Endothelial cell of umbilical vein (primary cell): ENCODE measurements around the gene MMS22L. TPM values are rescaled to one million over a fixed set of nuclear protein-coding genes. Genes with fewer than 3 reads are reported as not detected.

Source experiments
- BruUV-seq: library from RNA; stranded (reverse); fragments of 400-500 nt; replicated peaks from 2 replicates; lab custom pipeline; 2021; lab: Mats Ljungman, UMichigan
- CTCF ChIA-PET: fragments of 300-600, 350-600 bp; sonication (Branson Sonifier 250); formaldehyde crosslinking; loops from one replicate; lab custom pipeline; 2021; ENCODE audit warnings: antibody characterized with exemption, inconsistent platforms; lab: Charles Lee
- POLR2A ChIA-PET: fragments of 300-600, 350-600 bp; sonication (Branson Sonifier 250); formaldehyde crosslinking; loops from one replicate; lab custom pipeline; 2021; ENCODE audit warnings: antibody characterized with exemption, inconsistent platforms; lab: Charles Lee
- DNase-seq: peaks from one replicate; pipeline ENCODE4 v3.0.0-alpha.2; 2011; ENCODE audit warnings: low read depth, low spot score
- FAIRE-seq: peaks from 2 replicates; lab custom pipeline; 2011; peaks lifted over from hg19 to GRCh38; lab: Jason Lieb, UNC
- H2AFZ ChIP-seq: 2 replicates; pipeline ENCODE4 v1.6.0; 2012; ENCODE audit warnings: low read depth, low read length, control low read depth, inconsistent platforms
- H3K27ac ChIP-seq: 2 replicates; pipeline ENCODE4 v1.5.1; 2011; ENCODE audit warnings: low read depth, mild to moderate bottlenecking, control low read depth, low read length, moderate library complexity; ENCODE audit not compliant: insufficient read depth
- H3K27me3 ChIP-seq, 2 experiments: 2 replicates each; pipeline versions ENCODE4 v1.6.0 to v1.6.1; 2011; ENCODE audit warnings: low read length in 2 of 2, mixed read lengths in 1 of 2; ENCODE audit not compliant: control insufficient read depth in 2 of 2, insufficient read depth in 2 of 2
- H3K36me3 ChIP-seq, 2 experiments: 2 replicates in 1 of 2; 3 replicates in 1 of 2; pipeline ENCODE4 v1.5.1; 2011; ENCODE audit warnings: low read length in 2 of 2, mild to moderate bottlenecking in 1 of 2, moderate library complexity in 1 of 2; ENCODE audit not compliant: control insufficient read depth in 2 of 2, insufficient read depth in 2 of 2; ENCODE audit errors: extremely low read depth in 1 of 2
- H3K4me1 ChIP-seq: 3 replicates; pipeline ENCODE4 v1.5.1; 2011; ENCODE audit warnings: mild to moderate bottlenecking, low read length; ENCODE audit not compliant: control insufficient read depth, insufficient read depth; ENCODE audit errors: extremely low read depth
- H3K4me2 ChIP-seq: 2 replicates; pipeline ENCODE4 v1.6.1; 2011; ENCODE audit warnings: low read length, control low read depth, mixed read lengths; ENCODE audit not compliant: insufficient read depth
- H3K4me3 ChIP-seq, 3 experiments: fragments of 200-600 bp in 1 of 3; sonication (generic), shearing (Covaris generic) in 1 of 3; replicated peaks in 1 of 3; 2 replicates each; pipeline ENCODE4 v1.5.1; 2011 to 2016; ENCODE audit warnings: control low read depth in 3 of 3, low read length in 3 of 3, mild to moderate bottlenecking in 2 of 3, inconsistent platforms in 1 of 3, low read depth in 1 of 3, moderate library complexity in 1 of 3; ENCODE audit not compliant: insufficient read depth in 1 of 3
- H3K79me2 ChIP-seq: 2 replicates; pipeline ENCODE4 v1.6.0; 2012; ENCODE audit warnings: low read length, inconsistent platforms; ENCODE audit not compliant: control insufficient read depth, insufficient read depth
- H3K9ac ChIP-seq: replicated peaks from 2 replicates; pipeline ENCODE3; 2011; ENCODE audit warnings: low read length, control low read depth; ENCODE audit not compliant: insufficient read depth; ENCODE audit errors: extremely low read depth
- H3K9me1 ChIP-seq: replicated peaks from 3 replicates; pipeline ENCODE4 v1.6.0; 2011; ENCODE audit warnings: mild to moderate bottlenecking, low read length; ENCODE audit not compliant: control insufficient read depth, insufficient read depth; ENCODE audit errors: extremely low read depth
- H3K9me3 ChIP-seq: replicated peaks from 2 replicates; pipeline ENCODE4 v1.5.1; 2012; ENCODE audit warnings: low read length, inconsistent platforms; ENCODE audit not compliant: control insufficient read depth, insufficient read depth
- H4K20me1 ChIP-seq: replicated peaks from 2 replicates; pipeline ENCODE3; 2011; ENCODE audit warnings: mild to moderate bottlenecking, low read length; ENCODE audit not compliant: control insufficient read depth, insufficient read depth; ENCODE audit errors: extremely low read depth
- FOS ChIP-seq: IDR thresholded peaks from 2 replicates; pipeline ENCODE4 v1.6.1; 2011; ENCODE audit warnings: mild to moderate bottlenecking, low read length, moderate library complexity, borderline replicate concordance; ENCODE audit not compliant: insufficient read depth
- GATA2 ChIP-seq: IDR thresholded peaks from 2 replicates; pipeline ENCODE4 v1.7.0; 2011; ENCODE audit warnings: low read depth, mild to moderate bottlenecking, moderate library complexity, mixed read lengths, low read length; ENCODE audit not compliant: insufficient read length, insufficient read depth
- MAX ChIP-seq: IDR thresholded peaks from 2 replicates; pipeline ENCODE4 v1.6.1; 2011; ENCODE audit not compliant: insufficient read depth, insufficient read length
- MYC ChIP-seq: IDR thresholded peaks from one replicate; pipeline ENCODE4 v1.6.1; 2011; ENCODE audit warnings: mild to moderate bottlenecking, low read depth, low read length
- dilution Hi-C: fragments of 300-500 bp; cut with MboI; formaldehyde crosslinking; loops from one replicate; pipeline ENCODE4 v1.15.0; 2019; ENCODE audit warnings: low sequenced_read_pairs; ENCODE audit not compliant: extremely low pct_ligation_motif_present
- intact Hi-C: fragments of 100-400 bp; cut with micrococcal nuclease; formaldehyde crosslinking; loops from one replicate; pipeline ENCODE4 v1.10.0; 2022
- polyA plus RNA-seq, 4 experiments: library from polyadenylated mRNA; depleted of rRNA in 3 of 4; stranded (reverse) in 3 of 4; unstranded in 1 of 4; fragments of >200 nt; gene quantifications; 2 replicates each; pipeline versions ENCODE4 v1.2.1 to v1.2.3, GENCODE V29; 2011 to 2012; ENCODE audit warnings: missing spikeins in 1 of 4
- total RNA-seq: library from RNA; stranded (reverse); gene quantifications from 2 replicates; pipeline ENCODE4 v1.2.3, GENCODE V29; 2021

Gene MMS22L
- total and polyA plus RNA-seq, 2 donors (not counting 3 experiments of a cell fraction or from before 2014, with no cell fraction given) = 5.5 to 19.3 TPM

GRCh38 chr6:97293198-97293696 lies 10.2 kb upstream of the MMS22L start:
- H3K9ac ChIP-seq = no peak overlapping the region
- dilution Hi-C loops = no loop called here
- CTCF ChIA-PET = no interaction called here

GRCh38 chr6:97292671-97293070 lies 9.7 kb upstream of the MMS22L start:
- DNase-seq (peak; percentile 7), FAIRE-seq (no peak)
- Histone ChIP-seq H3K79me2 (no peaks in the 10 kb centered on the region), H3K27me3 (peaks cover 3 to 8% of the 10 kb centered on the region in 2 experiments), H3K9me1 (no peaks in the 10 kb centered on the region), H3K4me1 (no peaks in the 10 kb centered on the region), H3K9me3 (no peaks in the 10 kb centered on the region), H3K36me3 (no peaks in the 10 kb centered on the region), H3K4me3 (no peak overlapping the region), H3K9ac (no peak overlapping the region), H3K4me2 (no peak overlapping the region), H4K20me1 (no peaks in the 10 kb centered on the region), H3K27ac (no peak overlapping the region), H2AFZ (no peak overlapping the region)
- no peak for TF ChIP-seq MAX
- TF ChIP-seq GATA2 = peak; percentile 8
- peak; percentile 18 for TF ChIP-seq FOS
- dilution Hi-C loops = no loop called here
- CTCF ChIA-PET = no interaction called here
- POLR2A ChIA-PET = no interaction called here
- no TSS peak for BruUV-seq
- intact Hi-C loops = no loop called here

More at GRCh38 chr6:97293198-97293696, 10.2 kb upstream of the MMS22L start:
- POLR2A ChIA-PET = no interaction called here
- no peak for TF ChIP-seq MYC
- Histone ChIP-seq H3K4me2 (no peak overlapping the region), H2AFZ (no peak overlapping the region), H3K9me1 (no peaks in the 10 kb centered on the region), H3K79me2 (no peaks in the 10 kb centered on the region), H3K4me1 (no peaks in the 10 kb centered on the region), H3K36me3 (no peaks in the 10 kb centered on the region), H3K27me3 (peaks cover 3 to 8% of the 10 kb centered on the region in 2 experiments), H3K27ac (no peak overlapping the region), H4K20me1 (no peaks in the 10 kb centered on the region), H3K9me3 (no peaks in the 10 kb centered on the region), H3K4me3 (no peak overlapping the region)
- FAIRE-seq (no peak), DNase-seq (no peak)
- BruUV-seq = no TSS peak
- intact Hi-C loops = no loop called here
